Upper lobe of left lung (tissue), 4 donors: Measurements from ENCODE around the gene NCMAP.

Experiments used
- CTCF ChIP-seq, 6 experiments: fragments of 450-650 bp in 4 of 6; fragments of 200-600 bp in 2 of 6; sonication (generic) in 2 of 6; IDR thresholded peaks; one replicate each; pipeline ENCODE4 v1.5.1; 2016 to 2019; ENCODE audit warnings: antibody characterized with exemption in 6 of 6
- EP300 ChIP-seq, 4 donors: sonication (generic); formaldehyde crosslinking; IDR thresholded peaks; one replicate each; pipeline ENCODE4 v1.5.1; 2017; ENCODE audit warnings: antibody characterized with exemption in 4 of 4, control low read depth in 2 of 4
- POLR2A ChIP-seq, 4 donors: fragments of 450-650 bp; IDR thresholded peaks; one replicate each; pipeline ENCODE4 v1.5.1; 2016 to 2017; ENCODE audit warnings: antibody characterized with exemption in 4 of 4, mild to moderate bottlenecking in 2 of 4
- POLR2AphosphoS5 ChIP-seq, 2 donors: sonication (generic); formaldehyde crosslinking; IDR thresholded peaks; one replicate each; pipeline ENCODE4 v1.5.1; 2017; ENCODE audit warnings: antibody characterized with exemption in 2 of 2

- TF ChIP-seq POLR2A (IDR thresholded peaks at IDR 0.05), result no peak
- no peak for TF ChIP-seq CTCF (IDR thresholded peaks at IDR 0.05)
- no peak for TF ChIP-seq POLR2AphosphoS5 (IDR thresholded peaks at IDR 0.05)
- TF ChIP-seq EP300 (IDR thresholded peaks at IDR 0.05), result no peak
Observed at GRCh38 chr1:24578846-24579245, 23.0 kb downstream of the NCMAP start.
